CD4-positive, alpha-beta T cell treated with Interleukin-17A for 4 hours (primary cell): ENCODE measurements around the gene FURIN.
"Not testable (repeated sequence)": the region's sequence is repeated elsewhere in the genome, so short reads cannot be mapped to it uniquely, and the experiment has no call there.

Source experiments
- DNase-seq: peaks from one replicate; pipeline ENCODE4 v3.0.0-alpha.2; 2020; ENCODE audit warnings: mixed read lengths

The FURIN gene

DNA sequence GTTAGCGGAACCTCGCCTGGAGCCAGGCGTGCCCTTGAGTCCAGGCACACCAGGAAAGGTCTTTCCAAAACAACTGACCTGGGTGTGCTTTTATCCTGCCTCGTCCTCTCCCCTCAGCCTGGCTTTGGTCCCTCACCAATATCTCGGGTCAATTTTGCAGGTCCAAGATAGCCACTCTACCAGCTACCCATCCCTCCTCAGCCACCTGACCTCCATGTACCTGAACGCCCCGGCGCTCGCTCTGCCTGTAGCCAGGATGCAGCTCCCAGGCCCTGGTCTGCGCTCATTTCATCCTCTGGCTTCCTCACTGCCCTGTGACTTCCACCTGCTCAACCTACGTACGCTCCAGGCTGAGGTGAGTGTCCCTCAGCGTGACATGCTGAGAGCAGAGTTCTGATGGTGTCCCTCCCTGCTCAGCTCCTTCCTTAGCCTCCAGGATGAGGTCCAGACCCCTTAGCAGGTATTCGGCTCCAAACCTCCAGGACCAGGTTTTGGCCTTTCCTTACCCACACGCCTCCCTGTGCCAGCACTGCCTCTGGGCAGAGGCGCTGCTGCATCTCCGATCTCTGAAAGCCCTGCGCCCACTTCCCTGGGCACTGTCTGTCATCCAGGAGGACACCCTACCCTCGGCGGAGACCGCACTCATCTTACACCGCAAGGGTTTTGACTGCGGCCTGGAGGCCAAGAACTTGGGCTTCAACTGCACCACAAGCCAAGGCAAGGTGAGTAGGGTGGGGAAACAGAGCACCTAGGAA lies 49.8 kb downstream of the FURIN start:
- DNase-seq = no peak

GRCh38 chr15:90918835-90919234 lies 50.4 kb downstream of the FURIN start:
- DNase-seq = no peak

GRCh38 chr15:90921887-90922286 lies 53.5 kb downstream of the FURIN start:
- DNase-seq = no peak

DNA sequence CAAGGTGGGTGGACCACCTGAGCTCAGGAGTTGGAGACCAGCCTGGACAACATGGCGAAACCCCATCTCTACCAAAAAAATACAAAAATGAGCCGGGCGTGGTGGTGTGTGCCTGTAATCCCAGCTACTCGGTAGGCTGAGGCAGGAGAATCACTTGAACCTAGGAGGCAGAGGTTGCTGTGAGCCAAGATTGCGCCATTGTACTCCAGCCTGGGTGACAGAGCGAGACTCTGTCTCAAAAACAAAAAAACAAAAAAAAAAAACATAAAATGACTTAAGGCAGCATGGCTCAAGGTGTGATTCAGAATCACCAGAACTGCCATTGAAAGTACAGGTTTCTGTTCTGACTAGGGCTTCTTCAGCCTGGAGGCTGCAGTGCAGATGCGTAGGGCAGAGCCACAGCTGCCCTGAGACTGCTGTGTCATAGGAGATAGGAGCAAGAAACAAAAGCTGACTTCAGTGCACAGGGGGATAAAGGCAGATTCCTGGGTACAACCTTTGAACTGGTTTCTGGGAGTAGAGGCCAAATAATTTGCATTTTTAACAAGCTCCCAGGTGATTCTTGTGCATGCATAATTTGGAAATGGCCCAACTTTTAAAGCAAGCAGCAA lies 54.4 kb downstream of the FURIN start:
- DNase-seq = not testable (repeated sequence)

DNA sequence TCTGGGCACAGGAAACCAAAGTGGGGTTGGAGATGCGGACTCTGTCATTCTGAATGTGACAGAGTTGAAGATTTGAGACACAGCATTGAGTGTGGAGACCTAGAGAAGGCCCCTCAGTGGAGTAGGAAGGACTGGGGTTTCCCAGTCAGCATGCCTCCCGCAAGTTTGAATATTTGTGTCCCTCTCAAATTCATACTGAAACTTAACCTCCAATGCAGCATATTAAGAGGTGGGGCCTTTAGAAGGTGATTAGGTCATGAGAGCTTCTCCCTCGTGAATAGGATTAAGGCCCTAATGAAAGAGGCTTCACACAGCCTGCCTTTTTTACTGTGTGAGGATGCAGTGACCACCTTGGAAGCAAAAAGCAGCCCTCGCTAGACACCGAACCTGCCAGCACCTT lies 56.0 kb downstream of the FURIN start:
- no peak for DNase-seq

GRCh38 chr15:90926766-90927165 lies 58.4 kb downstream of the FURIN start:
- not testable (repeated sequence) for DNase-seq

GRCh38 chr15:90928106-90928505 lies 59.7 kb downstream of the FURIN start:
- not testable (repeated sequence) for DNase-seq

GRCh38 chr15:90929246-90930019 lies 61.0 kb downstream of the FURIN start:
- DNase-seq = no peak

- no peak for DNase-seq
Observed at GRCh38 chr15:90930861-90931574, 62.6 kb downstream of the FURIN start.

DNA sequence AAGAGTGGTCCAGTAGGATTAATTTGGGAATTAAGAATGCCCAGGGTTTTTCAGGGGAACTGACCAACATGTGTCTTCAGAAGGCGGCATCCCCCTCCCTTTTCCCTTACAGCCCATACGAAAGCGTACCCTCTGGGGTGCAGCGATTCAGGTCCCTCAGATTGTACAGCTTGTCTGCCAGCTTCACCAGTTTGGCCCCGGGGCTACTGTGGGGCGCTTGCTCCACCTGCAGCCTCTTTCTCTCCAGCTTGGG lies 63.1 kb downstream of the FURIN start:
- no peak for DNase-seq

- DNase-seq = peak; percentile 94
Observed at GRCh38 chr15:90931828-90932659, 63.7 kb downstream of the FURIN start, which contains the start of gene HDDC3. HDDC3 (minus strand) TSS chr15:90932549; CDS start chr15:90932540, 9 bp downstream.

GRCh38 chr15:90932660-90932991 lies 64.2 kb downstream of the FURIN start:
- no peak for DNase-seq
